Activated CD4-positive, alpha-beta T cell treated with anti-CD3 and anti-CD28 coated beads, Interleukin-2, amount 50 U/mL, for 4 hours (primary cell): ENCODE data around the gene MT1B.
"Not testable (repeated sequence)": the region's sequence is repeated elsewhere in the genome, so short reads cannot be mapped to it uniquely, and the experiment has no call there.

ENCODE experiments used
- DNase-seq, 2 experiments: peaks; one replicate each; pipeline ENCODE4 v3.0.0-alpha.2; 2020

The MT1B gene

GRCh38 chr16:56669840-56670619 is 18.3 kb downstream of the MT1B start:
- no peak for DNase-seq

GRCh38 chr16:56670620-56670934 is 18.9 kb downstream of the MT1B start:
- no peak for DNase-seq

GRCh38 chr16:56671691-56672090 is 20.0 kb downstream of the MT1B start:
- DNase-seq, result not testable (repeated sequence)

GRCh38 chr16:56672171-56672570 is 20.5 kb downstream of the MT1B start:
- DNase-seq, result not testable (repeated sequence)

GRCh38 chr16:56672761-56673536 is 21.3 kb downstream of the MT1B start:
- DNase-seq, result no peak

- DNase-seq, result no peak
Observed at GRCh38 chr16:56673921-56674320, 22.2 kb downstream of the MT1B start.

- DNase-seq, result not testable (repeated sequence)
Observed at GRCh38 chr16:56674570-56674969, 22.9 kb downstream of the MT1B start.

- peak; percentile 31 to 38 for DNase-seq
Observed at GRCh38 chr16:56675685-56676210, 24.1 kb downstream of the MT1B start.

- no peak for DNase-seq
Observed at GRCh38 chr16:56677474-56677873, 25.8 kb downstream of the MT1B start.

- DNase-seq, result no peak
Observed at GRCh38 chr16:56679078-56679730, 27.5 kb downstream of the MT1B start.

GRCh38 chr16:56679818-56680217 is 28.1 kb downstream of the MT1B start:
- no peak for DNase-seq

GRCh38 chr16:56681939-56682702 is 30.4 kb downstream of the MT1B start, which contains the start of gene MT1X:
Gene MT1X, plus strand, starts transcription at chr16:56682470. Its CDS starts 71 bp downstream, at chr16:56682541.
- DNase-seq, result peak; percentile 76 to 77

- no peak for DNase-seq
Observed at GRCh38 chr16:56682703-56683397, 31.2 kb downstream of the MT1B start.

- DNase-seq, result no peak
Observed at GRCh38 chr16:56683424-56684172, 31.9 kb downstream of the MT1B start.

- DNase-seq, result no peak
Observed at GRCh38 chr16:56684256-56684925, 32.7 kb downstream of the MT1B start.

GRCh38 chr16:56684926-56685590 is 33.4 kb downstream of the MT1B start:
- no peak for DNase-seq

GRCh38 chr16:56686758-56687157 is 35.1 kb downstream of the MT1B start:
- no peak for DNase-seq

GRCh38 chr16:56688762-56689161 is 37.1 kb downstream of the MT1B start:
- no peak for DNase-seq

GRCh38 chr16:56689171-56689570 is 37.5 kb downstream of the MT1B start:
- DNase-seq, result no peak
